GM18526 (cell line): ENCODE measurements around the gene NME4.

Experiments
- POLR2A ChIP-seq: IDR thresholded peaks from 3 replicates; pipeline ENCODE4 v1.6.1; 2011; ENCODE audit not compliant: insufficient read length; ENCODE audit errors: extremely low read depth

The NME4 gene

GRCh38 chr16:397135-397661, at the start of gene NME4:
NME4 (plus strand) TSS chr16:397199; CDS start chr16:397223, 24 bp downstream.
- peak; percentile 38 for TF ChIP-seq POLR2A

GRCh38 chr16:347203-347602, 49.8 kb upstream of the NME4 start:
- TF ChIP-seq POLR2A, result no peak

- TF ChIP-seq POLR2A, result no peak
Observed at GRCh38 chr16:349211-349610, 47.8 kb upstream of the NME4 start.

- TF ChIP-seq POLR2A, result no peak
Observed at GRCh38 chr16:350203-350602, 46.8 kb upstream of the NME4 start.

- no peak for TF ChIP-seq POLR2A
Observed at GRCh38 chr16:351804-352520, 45.0 kb upstream of the NME4 start.

- TF ChIP-seq POLR2A, result peak; percentile 65
Observed at GRCh38 chr16:352547-353403, 44.2 kb upstream of the NME4 start, which contains the start of gene AXIN1. AXIN1 (minus strand) TSS chr16:352723; CDS start chr16:347025, 5,698 bp downstream.

GRCh38 chr16:353404-354290, 43.4 kb upstream of the NME4 start:
- TF ChIP-seq POLR2A, result no peak

- TF ChIP-seq POLR2A, result no peak
Observed at GRCh38 chr16:354291-354881, 42.6 kb upstream of the NME4 start.

- TF ChIP-seq POLR2A, result no peak
Observed at GRCh38 chr16:354971-355461, 42.0 kb upstream of the NME4 start.

GRCh38 chr16:356741-357140, 40.3 kb upstream of the NME4 start:
- TF ChIP-seq POLR2A, result no peak

- TF ChIP-seq POLR2A, result no peak
Observed at GRCh38 chr16:359067-359763, 37.8 kb upstream of the NME4 start.

GRCh38 chr16:359871-360697, 36.9 kb upstream of the NME4 start:
- TF ChIP-seq POLR2A, result no peak
